Measurements from ENCODE around the gene WWC2.

DNA sequence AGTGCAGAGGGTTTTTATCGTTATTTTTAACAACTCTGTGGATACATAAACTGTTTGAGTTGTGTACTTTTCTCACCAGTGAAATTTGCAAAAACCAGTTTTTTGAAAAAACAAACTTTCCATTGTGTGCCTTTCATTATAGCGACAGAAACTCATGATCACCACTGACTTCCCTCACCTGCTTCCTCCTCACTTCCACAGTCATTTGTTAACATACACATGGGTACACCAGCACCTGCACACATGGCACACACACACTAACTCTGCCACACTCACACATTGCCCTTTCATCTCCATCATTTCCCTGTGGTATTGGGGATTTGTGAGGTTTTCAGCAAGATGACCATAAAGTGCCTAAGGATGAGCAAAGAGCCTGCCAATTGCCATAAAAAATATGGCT, 200.4 kb downstream of the WWC2 start:
- TF ChIP-seq POLR2AphosphoS5 (IDR thresholded peaks at IDR 0.05) = no peak
- no peak for TF ChIP-seq POLR2A (IDR thresholded peaks at IDR 0.05)
